Neural progenitor cell (in vitro differentiated cells): ENCODE data around the gene OR2T35. TPM values are rescaled to one million over a fixed set of nuclear protein-coding genes. Genes with fewer than 3 reads are reported as not detected.
"Not testable (repeated sequence)": the region's sequence is repeated elsewhere in the genome, so short reads cannot be mapped to it uniquely, and the experiment has no call there.

Source experiments
- DNase-seq: peaks from one replicate; pipeline ENCODE4 v3.0.0-alpha.2; 2016; ENCODE audit warnings: low spot score
- H2AFZ ChIP-seq: fragments of 200-600 bp; sonication (generic); replicated peaks from 2 replicates; pipeline ENCODE4 v1.6.1; 2016; ENCODE audit warnings: antibody characterized with exemption
- H3F3A ChIP-seq: fragments of 200-600 bp; sonication (generic); 2 replicates; pipeline ENCODE4 v1.6.1; 2016; ENCODE audit warnings: antibody characterized with exemption, low read depth
- H3K27ac ChIP-seq: fragments of 200-600 bp; sonication (generic); 2 replicates; pipeline ENCODE4 v1.5.1; 2016; ENCODE audit warnings: mild to moderate bottlenecking
- H3K27me3 ChIP-seq: fragments of 200-600 bp; sonication (generic); 2 replicates; pipeline ENCODE4 v1.6.1; 2016; ENCODE audit warnings: mild to moderate bottlenecking, moderate library complexity
- H3K36me3 ChIP-seq: fragments of 200-600 bp; sonication (generic); 2 replicates; pipeline ENCODE4 v1.5.1; 2016
- H3K4me1 ChIP-seq: fragments of 200-600 bp; sonication (generic); 2 replicates; pipeline ENCODE4 v1.6.1; 2016; ENCODE audit warnings: mixed run types
- H3K4me2 ChIP-seq: fragments of 200-600 bp; sonication (generic); 2 replicates; pipeline ENCODE4 v1.6.1; 2016
- H3K4me3 ChIP-seq: fragments of 200-600 bp; sonication (generic); 2 replicates; pipeline ENCODE4 v1.5.1; 2016
- H3K79me2 ChIP-seq: fragments of 200-600 bp; sonication (generic); 2 replicates; pipeline ENCODE4 v1.6.1; 2016; ENCODE audit warnings: low read depth
- H3K9ac ChIP-seq: fragments of 200-600 bp; sonication (generic); 2 replicates; pipeline ENCODE4 v1.6.1; 2016
- H3K9me3 ChIP-seq: fragments of 200-600 bp; sonication (generic); 2 replicates; pipeline ENCODE4 v1.5.1; 2016; ENCODE audit warnings: low read depth
- H4K20me1 ChIP-seq: fragments of 200-600 bp; sonication (generic); 2 replicates; pipeline ENCODE4 v1.6.1; 2016; ENCODE audit warnings: low read depth
- H3K27ac Mint-ChIP-seq: 3 replicates; pipeline ENCODE4 v1.8.0; 2021; ENCODE audit warnings: mixed read lengths
- H3K27me3 Mint-ChIP-seq: 2 replicates; pipeline ENCODE4 v1.8.0; 2022; ENCODE audit warnings: low read depth, mild to moderate bottlenecking, inconsistent platforms, moderate library complexity, mixed read lengths; ENCODE audit not compliant: insufficient read depth
- H3K36me3 Mint-ChIP-seq: 3 replicates; pipeline ENCODE4 v1.8.0; 2021; ENCODE audit warnings: mixed read lengths
- H3K4me1 Mint-ChIP-seq: 3 replicates; pipeline ENCODE4 v1.8.0; 2021; ENCODE audit warnings: mixed read lengths
- H3K4me3 Mint-ChIP-seq: 3 replicates; pipeline ENCODE4 v1.8.0; 2021; ENCODE audit warnings: mild to moderate bottlenecking, moderate library complexity, mixed read lengths
- H3K9me3 Mint-ChIP-seq: 3 replicates; pipeline ENCODE4 v1.8.0; 2020; ENCODE audit warnings: mixed read lengths
- total RNA-seq: library from RNA; depleted of rRNA; stranded (reverse); fragments of >200 nt; gene quantifications from 2 replicates; pipeline ENCODE4 v1.2.3, GENCODE V29; 2015; ENCODE audit warnings: low replicate concordance

The OR2T35 gene
- total RNA-seq, 1 donor from 2014 or later = not detected

- not testable (repeated sequence) for H3K9me3 Mint-ChIP-seq, H3K9me3 ChIP-seq, H3F3A ChIP-seq, H3K27ac ChIP-seq, H3K36me3 ChIP-seq, H3K4me1 Mint-ChIP-seq, H3K4me2 ChIP-seq, H3K27me3 Mint-ChIP-seq, H2AFZ ChIP-seq, H3K9ac ChIP-seq, H3K79me2 ChIP-seq, H3K4me3 ChIP-seq, H3K27ac Mint-ChIP-seq, H3K36me3 Mint-ChIP-seq, DNase-seq, H4K20me1 ChIP-seq, H3K27me3 ChIP-seq, H3K4me3 Mint-ChIP-seq, H3K4me1 ChIP-seq
Measured at GRCh38 chr1:248642971-248643651, 2.0 kb downstream of the OR2T35 start.

- H3K4me1 Mint-ChIP-seq, H3K36me3 ChIP-seq, H3K36me3 Mint-ChIP-seq, H2AFZ ChIP-seq, H3K27ac ChIP-seq, H3K27ac Mint-ChIP-seq, H4K20me1 ChIP-seq, H3K4me3 Mint-ChIP-seq, H3K4me2 ChIP-seq, H3K79me2 ChIP-seq, H3K9me3 ChIP-seq, H3F3A ChIP-seq, H3K4me1 ChIP-seq, H3K4me3 ChIP-seq, H3K27me3 Mint-ChIP-seq, DNase-seq, H3K27me3 ChIP-seq, H3K9ac ChIP-seq, H3K9me3 Mint-ChIP-seq: not testable (repeated sequence)
Measured at GRCh38 chr1:248641583-248641982, 3.5 kb downstream of the OR2T35 start.

- not testable (repeated sequence) for H3K4me3 ChIP-seq, H3K4me2 ChIP-seq, DNase-seq, H3K27me3 ChIP-seq, H3K9me3 ChIP-seq, H3K36me3 Mint-ChIP-seq, H3K4me3 Mint-ChIP-seq, H3K36me3 ChIP-seq, H3K4me1 Mint-ChIP-seq, H3K27ac ChIP-seq, H3F3A ChIP-seq, H3K9me3 Mint-ChIP-seq, H2AFZ ChIP-seq, H3K27ac Mint-ChIP-seq, H4K20me1 ChIP-seq, H3K79me2 ChIP-seq, H3K4me1 ChIP-seq, H3K9ac ChIP-seq, H3K27me3 Mint-ChIP-seq
Measured at GRCh38 chr1:248640906-248641305, 4.2 kb downstream of the OR2T35 start.

GRCh38 chr1:248639652-248640051 lies 5.4 kb downstream of the OR2T35 start:
- not testable (repeated sequence) for H3K9me3 ChIP-seq, H3K4me3 ChIP-seq, H3K27me3 ChIP-seq, H3K36me3 ChIP-seq, H3K36me3 Mint-ChIP-seq, H3K27me3 Mint-ChIP-seq, H3K4me2 ChIP-seq, H3K4me1 Mint-ChIP-seq, H3K9me3 Mint-ChIP-seq, DNase-seq, H3K27ac Mint-ChIP-seq, H3K79me2 ChIP-seq, H2AFZ ChIP-seq, H3F3A ChIP-seq, H3K4me3 Mint-ChIP-seq, H3K4me1 ChIP-seq, H4K20me1 ChIP-seq, H3K27ac ChIP-seq, H3K9ac ChIP-seq

- not testable (repeated sequence) for H3K79me2 ChIP-seq, H3K27ac ChIP-seq, H3K9ac ChIP-seq, H3K27ac Mint-ChIP-seq, H3K4me1 ChIP-seq, DNase-seq, H3K4me3 ChIP-seq, H3K36me3 ChIP-seq, H3K27me3 Mint-ChIP-seq, H3K27me3 ChIP-seq, H3K9me3 Mint-ChIP-seq, H3K4me3 Mint-ChIP-seq, H4K20me1 ChIP-seq, H3F3A ChIP-seq, H3K4me1 Mint-ChIP-seq, H2AFZ ChIP-seq, H3K9me3 ChIP-seq, H3K4me2 ChIP-seq, H3K36me3 Mint-ChIP-seq
Measured at GRCh38 chr1:248636612-248637011, 8.5 kb downstream of the OR2T35 start.

GRCh38 chr1:248634991-248635390 lies 10.1 kb downstream of the OR2T35 start, which contains the start of gene OR2T11:
Gene OR2T11 (minus strand): TSS chr1:248635091. CDS start chr1:248627128, 7,963 bp downstream.
- H4K20me1 ChIP-seq, H3K36me3 Mint-ChIP-seq, H3K4me3 Mint-ChIP-seq, H3K4me3 ChIP-seq, H3K4me1 Mint-ChIP-seq, H3K27me3 ChIP-seq, DNase-seq, H2AFZ ChIP-seq, H3K27ac ChIP-seq, H3K4me1 ChIP-seq, H3K27me3 Mint-ChIP-seq, H3K4me2 ChIP-seq, H3K9me3 Mint-ChIP-seq, H3K27ac Mint-ChIP-seq, H3K9ac ChIP-seq, H3K79me2 ChIP-seq, H3K36me3 ChIP-seq, H3K9me3 ChIP-seq, H3F3A ChIP-seq: not testable (repeated sequence)
